Measurements from ENCODE around the gene FBXL16.

GRCh38 chr16:682493-683395 lies 22.9 kb downstream of the FBXL16 start:
- TF ChIP-seq MYC (IDR thresholded peaks at IDR 0.05; ENCODE audit: low read depth, low read length) = no peak
- TF ChIP-seq CTCF (IDR thresholded peaks at IDR 0.05; ENCODE audit: low read depth, low read length) = no peak
- TF ChIP-seq MAX (IDR thresholded peaks at IDR 0.05; ENCODE audit: low read depth, low read length) = no peak
